WTC11 (cell line): ENCODE data around the gene RPS6KA4.

ENCODE experiments used
- ELF4 ChIP-seq: sonication (generic); formaldehyde crosslinking; IDR thresholded peaks from 2 replicates; pipeline ENCODE4 v1.8.1; 2022; ENCODE audit warnings: low read depth, mild to moderate bottlenecking, moderate library complexity, missing genetic modification reagents
- GRHL2 ChIP-seq: fragments of 250-450 bp; sonication (Bioruptor Pico); IDR thresholded peaks from 2 replicates; pipeline ENCODE4 v1.8.0; 2022; ENCODE audit warnings: mild to moderate bottlenecking, moderate library complexity; ENCODE audit not compliant: insufficient replicate concordance, severe bottlenecking
- SMAD3 ChIP-seq: sonication (generic); formaldehyde crosslinking; IDR thresholded peaks from 2 replicates; pipeline ENCODE4 v1.8.0; 2022; ENCODE audit warnings: missing genetic modification reagents, mild to moderate bottlenecking, borderline replicate concordance
- SP1 ChIP-seq: sonication (generic); formaldehyde crosslinking; conservative IDR thresholded peaks from 2 replicates; pipeline ENCODE4 v1.8.1; 2022; ENCODE audit warnings: missing genetic modification reagents
- TEAD1 ChIP-seq: sonication (generic); formaldehyde crosslinking; IDR thresholded peaks from 2 replicates; pipeline ENCODE4 v1.8.0; 2022; ENCODE audit warnings: mild to moderate bottlenecking, missing genetic modification reagents
- TF ChIP-seq, protein P1 (sequence below): sonication (generic); formaldehyde crosslinking; IDR thresholded peaks from 2 replicates; pipeline ENCODE4 v1.8.1; 2023; ENCODE audit warnings: mild to moderate bottlenecking, missing genetic modification reagents, moderate library complexity
- TF ChIP-seq, protein P2 (sequence below): fragments of 200-600 bp; IDR thresholded peaks from 2 replicates; pipeline ENCODE4 v1.8.0; 2022; ENCODE audit warnings: antibody characterized with exemption

DNA sequence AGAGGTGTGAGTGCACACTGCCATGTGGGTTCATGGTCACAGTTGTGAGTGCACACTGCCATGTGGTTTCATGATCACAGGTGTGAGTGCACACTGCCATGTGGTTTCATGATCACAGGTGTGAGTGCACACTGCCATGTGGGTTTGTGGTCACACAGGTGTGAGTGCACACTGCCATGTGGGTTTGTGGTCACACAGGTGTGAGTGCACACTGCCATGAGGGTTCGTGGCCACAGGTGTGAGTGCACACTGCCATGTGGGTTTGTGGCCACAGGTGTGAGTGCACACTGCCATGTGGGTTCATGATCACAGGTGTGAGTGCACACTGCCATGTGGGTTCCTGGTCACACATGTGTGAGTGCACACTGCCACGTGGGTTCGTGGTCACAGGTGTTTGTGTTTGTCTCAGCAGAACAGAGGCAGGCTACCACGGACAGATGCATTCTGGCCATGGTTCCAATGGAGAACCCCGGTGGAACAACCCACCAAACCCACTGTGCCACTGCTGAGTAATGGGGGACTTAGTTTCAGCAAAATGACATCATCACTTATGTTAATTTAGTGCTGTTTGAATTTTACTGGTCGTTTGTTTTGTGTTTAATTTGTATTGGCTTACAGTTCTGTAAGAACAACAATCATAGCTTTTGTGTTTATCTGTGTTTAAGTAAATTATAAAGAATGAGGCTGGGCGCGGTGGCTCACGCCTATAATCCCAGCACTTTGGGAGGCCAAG is 57.2 kb downstream of the RPS6KA4 start:
- TF ChIP-seq ELF4 (CRISPR knock-in tag) = no peak
- TF ChIP-seq SMAD3 (CRISPR knock-in tag) = no peak
- TF ChIP-seq TEAD1 = no peak
- no peak for TF ChIP-seq SP1 (CRISPR knock-in tag)
- TF ChIP-seq GRHL2 = no peak
- TF ChIP-seq, protein P1, sequence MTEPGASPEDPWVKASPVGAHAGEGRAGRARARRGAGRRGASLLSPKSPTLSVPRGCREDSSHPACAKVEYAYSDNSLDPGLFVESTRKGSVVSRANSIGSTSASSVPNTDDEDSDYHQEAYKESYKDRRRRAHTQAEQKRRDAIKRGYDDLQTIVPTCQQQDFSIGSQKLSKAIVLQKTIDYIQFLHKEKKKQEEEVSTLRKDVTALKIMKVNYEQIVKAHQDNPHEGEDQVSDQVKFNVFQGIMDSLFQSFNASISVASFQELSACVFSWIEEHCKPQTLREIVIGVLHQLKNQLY (CRISPR knock-in tag) = no peak
- TF ChIP-seq, protein P2, sequence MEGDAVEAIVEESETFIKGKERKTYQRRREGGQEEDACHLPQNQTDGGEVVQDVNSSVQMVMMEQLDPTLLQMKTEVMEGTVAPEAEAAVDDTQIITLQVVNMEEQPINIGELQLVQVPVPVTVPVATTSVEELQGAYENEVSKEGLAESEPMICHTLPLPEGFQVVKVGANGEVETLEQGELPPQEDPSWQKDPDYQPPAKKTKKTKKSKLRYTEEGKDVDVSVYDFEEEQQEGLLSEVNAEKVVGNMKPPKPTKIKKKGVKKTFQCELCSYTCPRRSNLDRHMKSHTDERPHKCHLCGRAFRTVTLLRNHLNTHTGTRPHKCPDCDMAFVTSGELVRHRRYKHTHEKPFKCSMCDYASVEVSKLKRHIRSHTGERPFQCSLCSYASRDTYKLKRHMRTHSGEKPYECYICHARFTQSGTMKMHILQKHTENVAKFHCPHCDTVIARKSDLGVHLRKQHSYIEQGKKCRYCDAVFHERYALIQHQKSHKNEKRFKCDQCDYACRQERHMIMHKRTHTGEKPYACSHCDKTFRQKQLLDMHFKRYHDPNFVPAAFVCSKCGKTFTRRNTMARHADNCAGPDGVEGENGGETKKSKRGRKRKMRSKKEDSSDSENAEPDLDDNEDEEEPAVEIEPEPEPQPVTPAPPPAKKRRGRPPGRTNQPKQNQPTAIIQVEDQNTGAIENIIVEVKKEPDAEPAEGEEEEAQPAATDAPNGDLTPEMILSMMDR = no peak
